Stimulated activated CD8-positive, alpha-beta memory T cell treated with anti-CD3 and anti-CD28 coated beads, Interleukin-7, amount 100 ng/mL, for 24 hours (primary cell): ENCODE results near the gene SHROOM1.

Experiments used
- DNase-seq: peaks from one replicate; pipeline ENCODE4 v3.0.0-alpha.2; 2020; ENCODE audit warnings: low read depth

The SHROOM1 gene

DNA sequence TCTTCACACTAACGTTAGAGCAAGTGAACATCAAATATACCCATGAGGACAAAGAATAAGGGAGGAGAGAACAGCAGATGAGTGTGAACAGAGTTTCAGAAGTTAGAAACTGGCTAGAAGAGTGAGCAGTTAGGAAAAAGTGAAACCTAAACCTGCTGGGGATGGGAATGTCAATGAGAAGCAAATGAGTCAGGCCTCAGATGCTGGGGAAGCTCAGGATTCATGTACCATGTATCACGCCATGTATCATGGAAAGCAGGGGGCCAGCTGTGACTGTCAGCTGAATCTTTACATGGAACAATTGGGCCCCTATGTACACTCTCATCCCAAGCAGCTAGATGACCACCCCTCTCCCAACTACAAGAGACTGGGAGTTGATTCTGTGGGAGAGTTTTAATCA, 19.6 kb upstream of the SHROOM1 start:
- DNase-seq: no peak

DNA sequence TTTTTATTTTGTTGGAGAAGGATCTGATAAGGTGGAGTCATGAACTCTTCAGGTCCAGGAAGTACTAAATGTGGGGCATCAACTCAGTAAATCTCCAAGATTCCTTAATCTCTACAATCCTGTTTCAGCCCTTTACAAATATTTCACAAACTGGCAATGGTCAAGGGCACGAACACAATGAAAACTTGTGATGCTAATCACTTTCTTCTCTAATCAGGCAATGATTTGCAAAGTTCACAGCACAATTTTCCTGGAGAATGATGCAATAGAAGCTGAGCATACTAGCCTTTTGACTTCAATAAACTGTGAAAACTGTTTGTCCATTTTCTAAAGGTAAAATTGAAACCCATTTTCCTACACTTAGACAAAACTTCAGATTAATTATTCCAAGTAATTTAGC, 18.9 kb upstream of the SHROOM1 start:
- DNase-seq: no peak

DNA sequence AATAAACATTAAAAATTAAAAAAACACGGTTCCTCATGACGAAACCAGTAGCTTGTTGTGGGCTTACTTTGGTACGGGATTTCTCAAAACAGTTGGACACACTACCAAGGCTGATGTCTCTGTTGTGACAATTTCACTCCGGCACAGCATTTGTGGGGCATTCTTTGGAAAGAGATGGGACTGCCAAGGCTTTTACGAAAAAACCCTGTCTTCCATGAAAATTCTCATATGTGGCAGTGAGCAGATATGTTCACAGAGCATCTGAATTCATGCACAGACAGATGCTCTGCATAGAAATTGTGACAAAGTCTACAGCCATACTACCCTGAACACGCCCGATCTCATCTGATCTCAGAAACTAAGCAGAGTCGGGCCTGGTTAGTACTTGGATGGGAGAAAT, 17.8 kb upstream of the SHROOM1 start:
- DNase-seq: no peak

DNA sequence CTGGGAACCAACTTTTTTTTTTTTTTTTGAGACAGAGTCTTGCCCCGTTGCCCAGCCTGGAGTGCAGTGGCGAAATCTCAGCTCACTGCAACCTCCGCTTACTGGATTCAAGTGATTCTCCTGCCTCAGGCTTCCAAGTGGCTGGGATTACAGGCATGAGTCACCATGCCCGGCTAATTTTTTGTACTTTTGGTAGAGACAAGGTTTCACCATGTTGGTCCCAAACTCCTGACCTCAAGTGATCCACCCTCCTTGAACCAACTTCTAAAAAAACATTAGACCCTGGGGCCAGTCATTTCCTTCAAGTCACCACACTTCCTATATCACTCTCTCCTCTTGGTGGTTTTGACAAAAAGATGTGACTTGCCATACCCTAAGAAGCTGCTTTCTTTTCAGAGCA, 10.9 kb upstream of the SHROOM1 start:
- no peak for DNase-seq

DNA sequence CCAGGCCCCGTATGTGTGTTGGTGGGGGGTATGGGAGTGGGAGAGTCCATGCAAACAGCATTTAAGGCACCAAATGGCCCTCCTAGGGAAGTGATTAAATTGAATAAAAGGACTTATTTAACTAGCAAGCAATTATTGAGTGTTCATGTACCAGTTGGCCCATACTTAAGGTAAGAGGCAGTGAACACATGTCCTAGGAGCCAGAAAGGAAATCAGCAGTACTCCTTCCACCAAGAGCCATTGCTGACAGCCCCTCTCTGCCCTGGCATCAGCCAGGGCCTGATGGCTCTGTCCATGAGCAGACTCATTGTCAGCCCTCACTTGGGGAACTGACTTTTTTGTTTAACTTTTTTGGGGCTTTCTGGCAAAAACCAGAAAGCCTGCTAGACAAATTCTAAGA, 10.4 kb upstream of the SHROOM1 start:
- no peak for DNase-seq

DNA sequence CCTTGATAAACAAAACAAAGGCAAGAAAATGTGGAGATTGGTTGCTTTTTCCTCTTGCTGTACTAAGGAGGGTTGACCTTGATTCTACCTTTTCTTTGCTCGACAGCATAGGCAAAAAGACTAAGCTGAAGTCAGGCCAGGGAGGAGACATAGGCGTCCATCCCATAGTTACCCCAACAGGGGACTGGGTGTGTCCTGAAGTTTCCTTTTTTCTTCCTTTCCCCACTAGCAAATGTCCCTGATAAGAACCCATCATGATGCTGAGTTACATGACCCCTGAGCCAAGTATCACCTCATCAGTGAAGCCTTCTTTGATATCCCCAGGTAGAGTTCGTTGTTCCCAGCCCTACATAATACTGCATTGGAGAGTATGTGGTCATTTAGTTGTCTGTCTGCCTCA, 9.9 kb upstream of the SHROOM1 start:
- no peak for DNase-seq

DNA sequence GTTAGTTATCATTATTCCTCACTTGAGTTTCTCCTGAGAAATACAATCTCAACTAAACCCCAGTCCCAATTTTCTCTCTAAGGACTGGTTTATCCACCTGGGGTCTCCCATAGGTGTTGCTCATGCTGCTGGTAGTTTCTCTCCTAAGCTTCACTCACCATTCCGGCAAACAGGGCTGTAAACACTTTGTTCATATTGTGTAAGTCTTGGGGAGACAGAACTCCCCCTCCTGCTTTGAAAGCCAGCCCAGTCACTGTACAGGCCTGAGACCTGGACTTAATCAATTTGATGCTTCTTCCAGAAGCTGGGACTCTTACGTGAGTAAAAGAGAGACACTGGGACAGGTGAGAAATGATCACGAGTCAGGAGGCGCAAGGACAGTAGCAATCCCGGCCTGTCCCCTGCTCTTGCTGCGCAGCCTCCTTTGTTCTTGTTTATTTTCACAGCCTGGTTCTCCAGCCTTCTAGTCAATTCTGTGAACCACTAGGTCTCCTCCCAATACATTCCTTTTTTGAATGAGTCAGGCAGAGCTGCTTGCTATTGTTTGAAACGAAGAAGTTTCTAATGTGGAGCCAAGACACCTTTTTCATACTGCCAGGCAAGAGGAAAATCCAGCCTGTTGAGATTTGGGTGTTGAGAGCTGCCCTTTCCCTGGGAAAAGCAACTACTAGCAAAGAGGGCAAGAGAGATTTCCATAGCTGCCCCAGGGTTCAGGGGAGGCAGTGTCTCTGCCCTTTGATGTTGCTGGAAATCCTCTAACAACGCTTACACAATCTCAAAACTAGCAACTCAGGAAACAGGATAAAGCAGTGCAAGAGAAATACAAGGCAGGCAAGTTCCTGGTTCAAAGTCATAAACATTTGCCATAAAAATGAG, 9.2 kb upstream of the SHROOM1 start:
- DNase-seq: no peak

DNA sequence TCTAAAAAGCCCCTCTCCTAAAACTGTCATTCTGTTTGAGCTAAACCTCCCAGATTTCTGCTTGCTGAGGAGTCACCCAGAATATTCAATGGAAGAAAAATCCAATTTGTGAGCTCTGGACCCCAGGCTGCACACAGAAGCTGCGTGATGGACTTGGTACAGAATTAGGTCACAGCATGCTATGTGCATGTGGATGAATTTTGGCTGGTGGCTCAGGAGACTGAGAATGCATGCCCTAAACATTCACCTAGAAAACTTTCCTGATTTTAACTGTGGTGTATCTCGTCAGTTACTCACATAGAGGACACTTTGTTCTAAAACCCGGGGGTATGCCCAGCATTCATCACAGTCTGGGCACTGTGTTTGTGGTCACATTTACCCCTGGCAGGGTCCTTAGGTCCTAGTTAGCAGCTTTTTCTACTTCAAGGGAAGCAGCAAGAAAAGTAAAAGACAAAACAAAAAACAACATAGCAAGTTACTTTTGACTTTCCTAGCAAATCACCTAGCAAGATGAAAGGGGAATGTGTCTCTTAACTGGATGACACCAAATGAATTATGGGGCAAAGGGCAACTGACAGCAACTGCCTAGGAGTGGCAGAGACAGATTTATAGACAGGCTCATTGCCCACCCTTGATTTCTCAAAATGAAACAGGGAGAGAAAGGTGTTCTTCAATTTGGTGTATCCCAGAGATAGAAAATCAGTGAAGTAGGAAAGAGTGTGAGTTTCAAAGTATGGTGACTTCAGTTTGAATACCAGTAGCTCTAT, 8.3 kb upstream of the SHROOM1 start:
- DNase-seq: no peak

DNA sequence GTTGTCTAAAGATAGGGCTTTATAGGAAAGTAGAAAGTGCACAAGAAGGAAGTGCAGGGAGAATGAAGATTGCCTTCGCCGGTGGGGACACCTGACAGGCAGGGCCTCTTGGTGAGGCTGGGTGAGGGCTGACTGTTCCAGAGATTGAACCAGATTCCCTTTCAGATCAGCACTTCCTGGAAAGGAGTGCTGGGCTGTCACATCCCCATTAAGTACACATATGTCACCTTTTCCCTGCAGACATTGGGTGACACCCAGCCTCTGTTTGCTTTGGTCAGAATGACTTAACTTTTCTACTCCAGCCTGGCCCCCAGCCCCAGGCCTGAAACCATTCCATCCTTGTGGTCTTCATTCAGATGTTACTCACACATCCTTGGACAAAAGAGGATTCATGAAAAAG, 7.4 kb upstream of the SHROOM1 start:
- no peak for DNase-seq

DNA sequence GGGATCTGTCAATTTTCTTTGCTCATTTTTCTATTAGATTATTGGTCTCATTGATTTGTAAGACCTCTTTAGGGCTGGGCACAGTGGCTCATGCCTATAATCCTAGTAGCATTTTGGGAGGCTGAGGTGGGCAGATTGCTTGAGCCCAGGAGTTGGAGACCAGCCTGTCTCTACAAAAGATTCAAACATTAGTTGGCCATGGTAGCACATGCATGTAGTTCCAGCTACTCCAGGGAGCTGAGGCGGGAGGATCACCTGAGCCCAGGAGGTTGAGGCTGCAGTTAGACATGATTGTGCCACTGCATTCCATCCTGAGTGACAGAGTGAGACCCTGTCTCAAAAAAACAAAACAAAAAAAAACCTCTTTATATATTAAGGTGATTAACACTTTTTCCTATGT, 6.4 kb upstream of the SHROOM1 start:
- no peak for DNase-seq

DNA sequence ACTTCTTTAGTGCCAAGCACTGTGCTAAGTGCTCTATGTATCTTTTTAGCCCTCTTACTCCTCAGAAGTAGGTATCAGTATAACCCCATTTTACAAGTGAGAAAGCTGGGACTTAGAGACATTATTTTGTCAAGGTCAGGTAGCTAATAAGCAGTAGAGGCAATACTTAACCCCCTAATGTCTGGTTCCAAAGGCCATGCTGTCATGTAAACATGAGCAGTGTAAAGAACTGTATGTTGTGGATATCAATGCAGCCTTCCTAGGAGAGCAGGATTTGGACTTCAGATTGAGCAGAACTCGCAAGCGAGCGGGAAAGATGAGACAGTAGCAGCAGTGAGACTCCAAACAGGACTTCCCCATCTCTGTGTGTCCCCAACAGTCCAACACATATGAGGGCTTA, 3.6 kb upstream of the SHROOM1 start:
- DNase-seq: no peak

DNA sequence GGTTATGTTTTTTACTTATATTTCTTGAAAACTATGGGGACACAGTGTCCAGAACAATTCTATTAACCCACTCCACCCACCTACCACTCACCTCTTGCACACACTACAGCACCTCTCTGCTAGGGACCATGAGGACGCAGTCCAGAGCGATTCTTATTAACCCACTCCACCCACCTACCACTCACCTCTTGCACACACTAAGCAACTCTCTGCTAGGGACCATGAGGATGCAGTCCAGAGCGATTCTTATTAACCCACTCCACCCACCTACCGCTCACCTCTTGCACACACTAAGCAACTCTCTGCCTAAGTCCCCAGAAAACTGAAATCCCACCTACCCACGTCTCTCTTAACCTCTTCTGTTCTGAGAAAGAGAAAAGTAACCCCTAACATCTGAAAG, 2.2 kb upstream of the SHROOM1 start:
- no peak for DNase-seq

DNA sequence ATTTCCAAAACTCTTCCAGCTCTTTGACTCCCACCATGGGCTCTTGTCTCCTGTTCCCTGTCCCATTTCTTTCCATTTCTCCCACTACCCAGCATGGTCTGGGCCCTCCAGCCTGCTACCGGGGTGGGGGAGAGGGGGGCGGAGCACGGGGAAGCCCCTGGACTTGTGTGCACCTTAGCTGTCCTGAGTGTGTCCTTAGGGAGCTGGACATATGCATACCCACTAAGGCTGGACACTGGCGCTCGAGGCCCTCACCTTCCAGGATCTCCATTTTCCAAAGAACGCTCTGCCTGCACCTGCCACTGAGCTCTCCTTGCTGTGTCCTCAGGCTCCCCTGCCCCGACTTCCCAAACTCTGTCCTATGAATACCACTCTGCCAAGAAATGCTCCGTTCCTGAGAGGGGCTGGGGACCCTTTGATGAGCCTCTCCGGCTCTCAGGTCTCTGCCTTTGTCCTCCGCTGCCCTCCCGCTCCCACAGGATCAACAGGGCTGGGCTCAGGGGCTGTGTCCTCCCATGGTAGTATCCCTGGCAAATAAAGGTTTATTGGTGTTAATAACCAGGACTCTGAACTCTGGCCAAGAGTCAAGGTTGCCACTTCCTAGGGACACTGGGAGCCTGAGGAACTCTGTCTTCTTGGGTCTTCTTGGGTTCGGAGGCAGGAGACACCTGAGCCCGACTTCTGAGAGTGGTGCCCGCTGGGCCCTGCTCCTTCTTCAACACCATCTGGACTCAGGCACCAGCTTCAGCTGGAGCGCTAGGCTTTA, 831 bp upstream of the SHROOM1 start:
- DNase-seq: no peak

DNA sequence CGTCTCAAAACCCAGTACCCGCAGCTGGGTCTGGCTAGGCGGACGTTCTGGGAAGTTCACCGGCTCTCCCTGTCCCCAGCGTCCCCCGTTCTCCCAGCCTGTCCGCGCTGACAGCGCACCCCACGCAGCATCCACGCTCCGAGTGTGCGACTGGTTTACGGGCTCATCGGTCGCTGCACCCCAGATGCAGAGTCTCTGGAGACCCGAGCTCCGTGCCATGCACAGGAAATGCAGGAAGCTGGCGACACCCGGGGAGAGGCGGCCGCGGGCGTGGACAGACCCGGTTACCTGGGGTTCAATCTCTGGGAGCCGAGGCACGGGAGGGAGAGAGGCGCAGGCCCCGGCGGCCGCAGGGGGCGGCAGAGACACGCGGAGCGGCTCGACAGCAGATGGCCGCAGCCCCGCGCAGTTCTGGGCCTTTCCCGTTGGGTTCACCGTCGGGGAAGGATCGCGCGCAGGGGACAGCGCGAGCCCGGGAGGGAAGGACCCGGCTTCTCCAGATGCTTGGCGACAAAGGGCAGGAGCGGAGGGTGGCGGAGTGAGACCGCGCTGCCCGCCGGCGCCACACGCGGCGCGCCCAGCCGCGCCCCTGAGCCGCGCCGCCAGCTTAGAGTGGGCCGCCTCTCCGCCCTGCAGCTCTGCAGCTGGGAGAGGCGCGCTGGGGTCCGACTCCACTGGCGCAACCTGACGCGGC, 558 bp downstream of the SHROOM1 start:
- DNase-seq: peak; percentile 30

DNA sequence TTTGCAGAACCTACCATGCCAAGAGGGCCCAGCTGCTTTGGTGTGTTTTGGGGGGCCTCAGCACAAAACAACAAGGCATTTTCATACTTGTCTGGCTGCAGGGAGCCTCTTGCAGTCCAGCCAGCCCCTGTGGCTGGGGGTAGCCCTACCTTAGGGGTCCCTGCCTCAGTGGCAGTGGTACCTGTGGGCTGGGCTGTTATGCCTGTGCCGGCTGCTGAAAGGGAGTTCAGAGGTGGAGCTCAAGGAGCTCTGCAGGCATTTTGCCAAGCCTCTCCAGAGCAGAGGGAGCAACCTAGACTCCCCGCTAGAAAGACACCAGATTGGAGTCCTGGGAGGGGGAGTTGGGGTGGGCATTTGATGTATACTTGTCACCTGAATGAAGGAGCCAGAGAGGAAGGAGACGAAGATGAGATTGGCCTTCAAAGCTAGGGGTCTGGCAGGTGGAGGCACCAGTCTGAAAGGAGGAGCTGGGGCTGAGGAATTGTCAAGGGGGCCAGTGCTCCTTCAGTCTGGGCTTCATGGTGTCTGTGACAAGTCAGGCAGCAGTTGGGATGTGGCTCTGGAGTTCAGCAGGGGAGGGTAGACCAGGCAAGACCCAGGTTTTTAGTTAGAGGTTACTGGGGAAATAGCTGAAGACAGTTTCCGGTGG, 1.5 kb downstream of the SHROOM1 start:
- DNase-seq: no peak

DNA sequence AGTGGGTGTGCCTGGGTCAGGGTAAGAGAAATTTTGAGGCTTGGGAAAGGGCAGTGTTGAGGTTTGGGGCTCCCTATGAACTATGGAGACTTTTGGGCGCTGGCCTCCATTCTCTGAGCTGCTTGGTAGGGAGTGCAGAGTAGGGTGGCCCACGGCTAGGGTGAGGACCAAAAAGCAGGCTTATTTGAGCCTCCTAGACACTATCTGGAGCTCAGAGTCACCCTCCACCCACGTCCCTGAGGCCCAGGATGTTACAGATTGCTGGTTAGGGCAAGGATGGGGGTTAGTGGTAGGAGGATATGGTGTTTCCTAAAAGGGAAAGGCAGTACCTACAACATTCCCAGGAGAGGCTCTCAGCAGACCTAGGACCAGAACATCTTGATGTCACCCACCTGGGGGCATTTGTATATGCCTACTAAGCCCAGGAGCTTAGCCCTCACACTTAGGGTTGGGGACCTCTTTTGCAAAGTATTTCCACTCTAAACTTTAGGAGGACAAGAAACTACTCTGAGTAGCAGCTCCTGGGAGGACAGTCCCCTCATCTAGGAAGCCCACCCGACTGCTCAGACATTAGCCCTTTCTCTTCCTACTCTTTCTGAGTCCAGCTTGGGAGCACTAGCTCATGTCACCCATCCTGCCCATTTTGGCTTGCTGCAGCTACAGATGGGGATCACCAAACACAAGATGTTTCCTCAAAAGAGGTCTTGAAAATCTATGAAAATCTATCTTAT, 2.3 kb downstream of the SHROOM1 start:
- no peak for DNase-seq

DNA sequence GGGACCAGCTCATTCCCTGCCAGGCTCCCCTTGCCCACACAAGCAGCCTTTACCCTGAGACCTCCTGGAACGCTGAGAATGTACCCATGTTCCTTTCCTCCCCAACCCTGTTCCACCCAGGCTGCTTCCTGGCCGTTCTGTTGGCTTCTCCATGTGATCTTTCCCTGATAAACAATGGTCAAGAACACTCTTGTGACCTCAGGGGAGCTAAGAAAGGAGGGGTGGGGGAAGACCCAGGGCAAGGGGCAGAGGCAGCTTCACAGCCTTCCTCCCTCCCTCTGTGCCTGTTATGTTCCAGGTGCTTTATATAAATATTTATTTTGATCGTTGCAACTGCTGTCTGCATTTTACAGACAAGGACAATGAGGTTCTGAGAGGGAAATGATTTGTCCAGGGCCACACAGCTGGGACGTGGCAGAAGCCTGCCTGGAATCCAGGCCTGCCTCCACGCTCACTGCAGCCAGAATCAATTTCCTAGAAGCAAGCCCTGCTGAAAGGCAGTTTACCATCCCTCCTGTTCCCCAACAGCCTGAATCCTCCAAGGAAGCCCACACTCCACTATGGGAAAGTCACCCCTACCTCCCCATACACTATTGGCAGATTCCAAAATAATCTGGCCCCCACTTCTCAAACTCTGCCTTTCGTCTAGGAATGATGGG, 3.9 kb downstream of the SHROOM1 start:
- DNase-seq: no peak

DNA sequence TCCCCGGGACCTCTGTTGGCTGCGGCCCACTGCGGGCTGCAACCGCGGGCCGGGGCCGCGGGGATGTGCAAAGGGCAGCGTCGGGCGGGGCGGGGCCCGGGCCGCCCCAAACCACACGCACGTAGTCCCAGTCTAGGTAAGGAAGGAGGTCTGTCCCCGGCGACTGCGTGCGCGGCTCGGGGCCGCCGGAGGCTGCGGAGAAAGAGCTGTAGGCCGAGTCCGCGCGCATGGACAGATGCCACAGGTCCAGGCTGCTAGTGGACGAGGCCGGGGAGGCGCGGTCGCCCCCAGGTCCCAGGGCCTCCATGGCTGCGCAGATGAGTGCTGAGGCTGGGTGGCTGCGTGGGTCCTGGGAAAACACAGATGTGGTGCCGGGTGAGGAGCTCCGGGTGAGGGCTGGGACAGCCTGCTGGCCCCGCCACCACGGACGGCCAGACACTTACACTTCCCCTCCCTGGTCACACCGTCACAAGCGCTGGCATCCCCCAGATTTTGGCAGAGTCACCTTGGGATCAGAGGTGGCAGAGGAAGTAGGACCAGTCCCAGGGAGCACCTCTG, 4.5 kb downstream of the SHROOM1 start:
- no peak for DNase-seq

DNA sequence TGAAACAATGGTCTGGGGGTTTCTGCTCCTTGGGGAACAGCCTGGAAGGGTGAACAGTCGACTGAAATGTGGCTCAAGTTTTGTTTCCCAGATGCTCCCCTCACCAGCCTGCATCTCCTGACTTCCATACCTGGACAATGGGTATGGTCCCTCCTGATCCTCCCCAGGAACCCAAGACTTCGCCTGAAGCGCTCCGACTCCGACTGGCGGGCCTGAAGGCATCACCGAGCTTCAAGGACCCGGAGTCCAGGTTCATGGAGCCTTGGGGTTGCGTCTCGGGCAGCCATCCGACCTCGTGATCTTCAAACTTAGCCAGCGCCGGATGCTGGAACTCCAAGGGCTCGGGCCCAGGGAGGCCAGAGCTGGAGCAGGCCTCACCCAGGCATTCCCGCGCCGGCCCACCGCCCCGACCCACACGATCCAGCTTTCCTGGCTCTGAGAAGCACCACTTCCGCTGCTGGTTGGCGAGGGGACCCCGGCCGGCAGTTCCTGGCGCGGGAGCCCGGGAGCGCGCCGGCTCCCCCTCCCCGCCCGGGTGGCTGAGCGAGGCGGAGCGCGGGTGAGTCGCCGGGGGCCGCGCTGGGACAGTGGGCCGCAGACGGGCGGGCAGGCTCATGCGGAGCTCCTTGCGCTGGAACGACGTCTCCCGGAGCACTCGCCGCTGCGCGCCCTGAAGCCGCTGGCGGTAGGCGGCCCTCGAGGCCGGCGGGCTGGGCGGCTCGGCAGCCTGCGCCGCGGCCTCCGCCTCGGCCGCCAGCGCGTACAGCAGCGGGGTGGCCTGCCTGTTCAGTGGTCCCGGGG, 5.2 kb downstream of the SHROOM1 start:
- DNase-seq: no peak
